SK-N-SH treated with all-trans-retinoic acid at 6 μM for 48 hours (cell line): ENCODE results near the gene FAM171A2.

ENCODE experiments used
- PATZ1 ChIP-seq: fragments of 250-450 bp; sonication (Bioruptor Pico); IDR thresholded peaks from 2 replicates; pipeline ENCODE4 v1.8.0; 2020; ENCODE audit warnings: mild to moderate bottlenecking, moderate library complexity, borderline replicate concordance
- ZNF8 ChIP-seq: fragments of 450-650 bp; formaldehyde crosslinking; IDR thresholded peaks from 2 replicates; pipeline ENCODE4 v1.5.0; 2020; ENCODE audit warnings: mild to moderate bottlenecking, moderate library complexity

- TF ChIP-seq ZNF8 (CRISPR knock-in tag): no peak
- no peak for TF ChIP-seq PATZ1 (CRISPR knock-in tag)
Observed at GRCh38 chr17:44380767-44381166, 17.1 kb upstream of the FAM171A2 start.
